Natural killer cell (primary cell): Measurements from ENCODE around the gene SPEF2. TPM values are rescaled to one million over a fixed set of nuclear protein-coding genes. Genes with fewer than 3 reads are reported as not detected.
"Not testable (repeated sequence)": the region's sequence is repeated elsewhere in the genome, so short reads cannot be mapped to it uniquely, and the experiment has no call there.

ENCODE experiments used
- ATAC-seq, 3 donors: fragments of 150-1000 bp in 2 of 3; fragments of 200-7000 bp in 1 of 3; cut with Tn5 transposase; 1 replicate in 1 of 3; 2 replicates in 2 of 3; pipeline ENCODE4 v1.10.0; 2021; ENCODE audit warnings: mild to moderate bottlenecking in 2 of 3, moderate library complexity in 2 of 3
- DNase-seq, 2 donors: peaks; one replicate each; pipeline versions ENCODE4 v3.0.0 to v3.0.0-alpha.2; 2013 to 2021; ENCODE audit warnings: mixed read lengths in 1 of 2
- H3K27ac ChIP-seq: one replicate; pipeline ENCODE4 v1.5.1; 2013; ENCODE audit warnings: mild to moderate bottlenecking, low read length
- H3K27me3 ChIP-seq: one replicate; pipeline ENCODE4 v1.6.1; 2013; ENCODE audit warnings: low read length; ENCODE audit not compliant: control insufficient read depth, insufficient read depth
- H3K36me3 ChIP-seq: one replicate; pipeline ENCODE4 v1.6.1; 2013; ENCODE audit warnings: low read length; ENCODE audit not compliant: control insufficient read depth, insufficient read depth
- H3K4me1 ChIP-seq: one replicate; pipeline ENCODE4 v1.6.1; 2013; ENCODE audit warnings: low read length; ENCODE audit not compliant: control insufficient read depth, insufficient read depth
- H3K4me3 ChIP-seq: one replicate; pipeline ENCODE4 v1.5.1; 2013; ENCODE audit warnings: low read length
- H3K9me3 ChIP-seq: one replicate; pipeline ENCODE4 v1.6.1; 2013; ENCODE audit warnings: low read length; ENCODE audit not compliant: control insufficient read depth, insufficient read depth
- H3K27ac Mint-ChIP-seq, 2 donors: one replicate each; pipeline ENCODE4 v1.8.0; 2022; ENCODE audit warnings: mild to moderate bottlenecking in 2 of 2, mixed read lengths in 2 of 2, moderate library complexity in 1 of 2
- H3K27me3 Mint-ChIP-seq, 2 donors: one replicate each; pipeline ENCODE4 v1.8.0; 2022; ENCODE audit warnings: low read depth in 2 of 2, mixed read lengths in 2 of 2
- H3K36me3 Mint-ChIP-seq: one replicate; pipeline ENCODE4 v1.8.0; 2022; ENCODE audit warnings: mixed read lengths
- H3K4me1 Mint-ChIP-seq, 2 donors: one replicate each; pipeline ENCODE4 v1.8.0; 2022; ENCODE audit warnings: mixed read lengths in 2 of 2
- H3K4me3 Mint-ChIP-seq: one replicate; pipeline ENCODE4 v1.8.0; 2022; ENCODE audit warnings: mild to moderate bottlenecking, moderate library complexity, mixed read lengths
- H3K9me3 Mint-ChIP-seq, 2 donors: one replicate each; pipeline ENCODE4 v1.8.0; 2022; ENCODE audit warnings: mixed read lengths in 2 of 2
- WGBS: methylation state at CpG from one replicate; pipeline ENCODE4 v1.1.7; 2013; ENCODE audit warnings: missing lambda C conversion rate; ENCODE audit not compliant: insufficient coverage; 5-methylcytosine and 5-hydroxymethylcytosine counted together
- intact Hi-C: fragments of 100-400 bp; cut with micrococcal nuclease; formaldehyde crosslinking; loops from one replicate; pipeline ENCODE4 v1.14.2; 2022
- total RNA-seq, 4 donors: library from RNA; stranded (reverse); fragments of 120-200 nt in 1 of 4; gene quantifications; one replicate each; pipeline versions ENCODE4 v1.2.3 to v1.2.4, GENCODE V29; 2013 to 2022
- TF ChIP-seq, protein P1 (sequence below): fragments of 200-600 bp; IDR thresholded peaks from one replicate; pipeline ENCODE4 v1.8.0; 2022; ENCODE audit warnings: antibody characterized with exemption

The SPEF2 gene
- total RNA-seq, 3 donors from 2014 or later (not counting 1 experiment from before 2014, with no cell fraction given): 6.2 to 13.1 (median 8.5) TPM

DNA sequence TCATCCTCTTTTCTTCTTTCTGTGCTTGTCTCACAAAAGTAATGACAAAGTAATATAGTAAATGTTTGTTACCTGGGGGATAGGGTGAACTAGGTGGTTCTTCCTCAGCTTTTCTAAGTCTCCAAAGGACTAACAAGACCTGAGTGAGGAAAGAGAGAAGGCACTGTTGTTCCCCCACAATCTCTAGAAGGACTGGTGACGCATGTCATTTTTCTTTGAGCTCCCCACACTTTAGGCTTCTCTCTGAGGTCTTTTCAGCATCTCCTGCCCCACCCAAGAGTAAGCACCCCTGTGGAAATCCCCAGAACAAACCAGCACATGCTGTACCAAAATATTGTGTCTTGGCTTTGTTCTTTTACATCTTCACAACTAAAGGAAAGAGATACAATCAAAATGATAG, 236.6 kb downstream of the SPEF2 start:
- Mint-ChIP-seq H3K9me3 (no peaks in the 10 kb centered on the region), H3K27me3 (no peaks in the 10 kb centered on the region), H3K36me3 (no peaks in the 10 kb centered on the region), H3K4me1 (peaks cover 17 to 20% of the 10 kb centered on the region in 2 donors), H3K4me3 (peak overlapping the region; percentile 28), H3K27ac (peak overlapping the region; percentile 59 to 74)
- Histone ChIP-seq H3K27ac (peak overlapping the region; percentile 96), H3K9me3 (no peaks in the 10 kb centered on the region), H3K27me3 (no peaks in the 10 kb centered on the region), H3K4me1 (peaks cover 21% of the 10 kb centered on the region), H3K36me3 (no peaks in the 10 kb centered on the region), H3K4me3 (peak overlapping the region; percentile 15)
- intact Hi-C loops: loop anchor here (2.0 kb wide), 1 partner anchor 43 kb away; no protein-coding TSS in a partner anchor
- peak; percentile 72 to 79 (median 74) for ATAC-seq
- TF ChIP-seq, protein P1, sequence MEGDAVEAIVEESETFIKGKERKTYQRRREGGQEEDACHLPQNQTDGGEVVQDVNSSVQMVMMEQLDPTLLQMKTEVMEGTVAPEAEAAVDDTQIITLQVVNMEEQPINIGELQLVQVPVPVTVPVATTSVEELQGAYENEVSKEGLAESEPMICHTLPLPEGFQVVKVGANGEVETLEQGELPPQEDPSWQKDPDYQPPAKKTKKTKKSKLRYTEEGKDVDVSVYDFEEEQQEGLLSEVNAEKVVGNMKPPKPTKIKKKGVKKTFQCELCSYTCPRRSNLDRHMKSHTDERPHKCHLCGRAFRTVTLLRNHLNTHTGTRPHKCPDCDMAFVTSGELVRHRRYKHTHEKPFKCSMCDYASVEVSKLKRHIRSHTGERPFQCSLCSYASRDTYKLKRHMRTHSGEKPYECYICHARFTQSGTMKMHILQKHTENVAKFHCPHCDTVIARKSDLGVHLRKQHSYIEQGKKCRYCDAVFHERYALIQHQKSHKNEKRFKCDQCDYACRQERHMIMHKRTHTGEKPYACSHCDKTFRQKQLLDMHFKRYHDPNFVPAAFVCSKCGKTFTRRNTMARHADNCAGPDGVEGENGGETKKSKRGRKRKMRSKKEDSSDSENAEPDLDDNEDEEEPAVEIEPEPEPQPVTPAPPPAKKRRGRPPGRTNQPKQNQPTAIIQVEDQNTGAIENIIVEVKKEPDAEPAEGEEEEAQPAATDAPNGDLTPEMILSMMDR: no peak
- WGBS: 0% methylated on average over 1 of the region's 1 CpG
- peak in 1 of 2 donors; percentile 94 for DNase-seq

DNA sequence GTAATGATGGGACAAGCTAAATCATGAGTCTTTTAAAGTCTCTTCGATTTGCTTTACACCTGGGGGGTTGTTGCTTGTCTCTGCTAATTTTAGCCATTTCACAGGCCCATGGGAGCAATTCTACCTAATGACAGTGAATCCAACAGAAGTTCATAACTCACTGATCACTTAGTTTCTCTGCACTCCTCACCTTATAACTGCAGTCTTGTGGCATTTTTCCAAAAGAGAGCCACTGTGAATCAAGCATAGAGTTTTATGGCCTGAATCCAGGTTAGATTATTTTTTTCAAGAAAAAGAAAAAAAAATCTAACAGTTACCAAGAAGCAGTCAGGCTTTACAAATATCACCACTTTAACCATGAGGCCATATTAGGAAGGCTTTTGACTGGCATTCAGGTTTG, 237.5 kb downstream of the SPEF2 start:
- H3K4me3 Mint-ChIP-seq: no peak overlapping the region
- peaks cover 17 to 20% of the 10 kb centered on the region in 2 donors for H3K4me1 Mint-ChIP-seq
- H3K36me3 ChIP-seq: no peaks in the 10 kb centered on the region
- H3K27ac ChIP-seq: peak overlapping the region; percentile 96
- H3K4me1 ChIP-seq: peaks cover 21% of the 10 kb centered on the region
- DNase-seq: peak in 1 of 2 donors; percentile 47
- no peaks in the 10 kb centered on the region for H3K27me3 ChIP-seq
- H3K4me3 ChIP-seq: no peak overlapping the region
- H3K36me3 Mint-ChIP-seq: no peaks in the 10 kb centered on the region
- peak overlapping the region; percentile 59 to 74 for H3K27ac Mint-ChIP-seq
- TF ChIP-seq, protein P1: no peak
- no peaks in the 10 kb centered on the region for H3K27me3 Mint-ChIP-seq
- 69% methylated on average over 1 of the region's 1 CpG for WGBS
- H3K9me3 Mint-ChIP-seq: no peaks in the 10 kb centered on the region
- no peak for ATAC-seq
- no peaks in the 10 kb centered on the region for H3K9me3 ChIP-seq
- intact Hi-C loops: loop anchor here (2.0 kb wide), 1 partner anchor 44 kb away; no protein-coding TSS in a partner anchor

DNA sequence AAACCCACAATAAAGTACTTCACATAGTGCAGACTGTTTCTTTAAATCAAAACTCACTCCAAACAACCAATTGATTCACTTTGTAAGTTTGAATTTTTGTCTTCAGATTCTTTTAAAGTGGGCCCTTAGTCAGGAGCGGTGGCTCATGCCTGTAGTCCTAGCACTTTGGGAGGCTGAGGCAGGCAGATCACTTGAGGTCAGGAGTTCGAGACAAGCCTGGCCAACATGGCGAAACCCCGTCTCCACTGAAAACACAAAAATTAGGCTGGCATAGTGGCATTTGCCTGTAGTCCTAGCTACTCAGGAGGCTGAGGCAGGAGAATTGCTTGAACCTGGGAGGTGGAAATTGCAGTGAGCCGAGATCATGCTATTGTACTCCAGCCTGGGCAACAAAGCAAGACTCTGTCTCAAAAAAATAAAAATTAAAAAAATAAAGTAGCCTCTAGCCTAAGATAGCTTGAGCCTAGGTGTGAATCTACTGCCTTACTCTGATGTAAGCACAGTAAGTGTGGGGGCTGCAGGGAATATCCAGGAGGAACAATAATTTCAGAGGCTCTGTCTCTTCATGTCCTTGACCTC, 238.6 kb downstream of the SPEF2 start:
- H3K36me3 Mint-ChIP-seq, DNase-seq, H3K27me3 Mint-ChIP-seq, H3K9me3 Mint-ChIP-seq, H3K27me3 ChIP-seq, intact Hi-C loops, H3K9me3 ChIP-seq, ATAC-seq, H3K36me3 ChIP-seq: not testable (repeated sequence)
- H3K4me1 ChIP-seq: peaks cover 21% of the 10 kb centered on the region
- H3K27ac Mint-ChIP-seq: peak overlapping the region; percentile 3 to 73
- 79% methylated on average over 5 of the region's 5 CpGs for WGBS
- peak overlapping the region; percentile 10 for H3K4me3 Mint-ChIP-seq
- peak overlapping the region; percentile 96 for H3K27ac ChIP-seq
- H3K4me3 ChIP-seq: peak overlapping the region; percentile 58
- peaks cover 17 to 20% of the 10 kb centered on the region in 2 donors for H3K4me1 Mint-ChIP-seq

DNA sequence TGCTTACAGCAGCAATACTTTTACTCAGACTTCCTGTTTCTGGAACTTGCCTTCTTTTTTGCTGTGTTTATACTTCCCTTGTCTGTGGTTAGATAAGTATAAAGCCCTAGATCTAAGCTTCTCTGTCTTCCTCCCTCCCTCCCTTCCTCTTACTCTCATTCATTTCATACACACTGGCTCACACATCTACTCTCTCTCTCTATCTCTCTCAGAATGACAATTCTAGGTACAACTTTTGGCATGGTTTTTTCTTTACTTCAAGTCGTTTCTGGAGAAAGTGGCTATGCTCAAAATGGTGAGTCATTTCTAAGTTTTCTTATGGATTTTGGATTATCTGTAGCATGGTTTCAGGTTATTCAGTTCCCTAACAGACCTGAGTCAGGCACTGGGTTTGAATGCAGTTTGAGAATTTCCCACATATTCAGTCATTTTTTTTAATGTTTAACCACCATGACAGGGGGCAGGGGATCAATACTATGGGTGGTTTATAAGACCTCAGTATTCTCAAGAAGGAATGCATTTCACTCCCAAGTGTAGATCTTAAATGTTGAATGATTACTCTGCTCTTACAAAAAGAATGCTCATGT, 239.2 kb downstream of the SPEF2 start, which contains the start of gene IL7R:
IL7R (plus strand) TSS at position 127 of the 587 bp plus-strand sequence; CDS start at position 214, 87 bp downstream.
- DNase-seq (peak in 1 of 2 donors; percentile 77), ATAC-seq (peak; percentile 19 to 56 (median 50))
- 0% methylated on average over 1 of the region's 1 CpG for WGBS
- Histone ChIP-seq H3K4me1 (peaks cover 19% of the 10 kb centered on the region), H3K9me3 (no peaks in the 10 kb centered on the region), H3K4me3 (peak within 1 kb of the TSS; percentile 58), H3K36me3 (peaks cover 10% of the 10 kb centered on the region), H3K27me3 (no peaks in the 10 kb centered on the region), H3K27ac (peak within 1 kb of the TSS; percentile 96)
- Mint-ChIP-seq H3K9me3 (no peaks in the 10 kb centered on the region), H3K27ac (peak within 1 kb of the TSS; percentile 15 to 73), H3K36me3 (no peaks in the 10 kb centered on the region), H3K27me3 (peaks cover 0 to 3% of the 10 kb centered on the region in 2 donors), H3K4me1 (peaks cover 21 to 22% of the 10 kb centered on the region in 2 donors), H3K4me3 (peak within 1 kb of the TSS; percentile 10)
- intact Hi-C loops: no loop called here
- TF ChIP-seq, protein P1: no peak
